Measurements from ENCODE around the gene CNTN5. TPM values are rescaled to one million over a fixed set of nuclear protein-coding genes. Genes with fewer than 3 reads are reported as not detected.

CNTN5 gene
- total and polyA plus RNA-seq, 2 donors (not counting 1 experiment from before 2014, with no cell fraction given) = not detected

DNA sequence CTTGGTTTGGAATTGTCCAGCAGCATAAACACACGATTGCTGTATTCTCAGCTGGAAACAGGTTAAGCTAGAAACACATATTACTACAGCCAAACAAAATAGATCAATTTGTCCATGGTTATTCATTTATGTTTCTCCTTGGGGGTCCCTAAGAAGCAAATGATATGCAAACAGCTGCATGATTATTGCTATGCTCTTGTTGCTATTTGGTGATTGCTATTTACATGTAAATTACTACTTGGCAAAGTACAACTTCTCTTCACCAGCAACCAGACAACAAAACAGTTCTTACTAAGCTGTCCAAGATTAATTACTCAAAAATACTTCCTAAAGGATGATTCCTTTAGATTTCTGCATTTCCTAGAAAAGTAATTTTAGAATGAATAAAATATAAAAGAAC lies 1098.4 kb downstream of the CNTN5 start:
- Histone ChIP-seq H3K4me1 (ENCODE audit: control insufficient read depth in 2 of 2, insufficient read depth in 2 of 2, low read length in 2 of 2) (no peaks in the 10 kb centered on the region), H3K27me3 (replicated peaks in 1 of 4; ENCODE audit: control extremely low read depth in 1 of 4, control insufficient read depth in 3 of 4, insufficient read depth in 4 of 4, low read length in 3 of 4) (no peaks in the 10 kb centered on the region), H3K9ac (ENCODE audit: low read length) (no peak overlapping the region), H2AFZ (ENCODE audit: insufficient read depth, low read depth, low read length, poor library complexity, severe bottlenecking) (no peak overlapping the region), H3K36me3 (replicated peaks in 1 of 2; ENCODE audit: control extremely low read depth in 1 of 2, control insufficient read depth in 1 of 2, extremely low read depth in 1 of 2, insufficient read depth in 2 of 2, low read length in 1 of 2) (no peaks in the 10 kb centered on the region), H3K4me3 (ENCODE audit: control extremely low read depth in 1 of 5, extremely low read depth in 1 of 5, insufficient read depth in 1 of 5, low read depth in 2 of 5, low read length in 4 of 5) (no peak overlapping the region), H3K4me2 (replicated peaks; ENCODE audit: low read depth, low read length, poor library complexity, severe bottlenecking) (no peak overlapping the region), H3K9me3 (ENCODE audit: control extremely low read depth in 1 of 3, control insufficient read depth in 2 of 3, insufficient read depth in 1 of 3, low read length in 2 of 3) (no peaks in the 10 kb centered on the region), H3K27ac (ENCODE audit: low read length in 2 of 2) (no peak overlapping the region), H3K79me2 (ENCODE audit: control insufficient read depth, insufficient read depth, low read length) (no peaks in the 10 kb centered on the region), H4K20me1 (ENCODE audit: control insufficient read depth, insufficient read depth, low read length, poor library complexity, severe bottlenecking) (no peaks in the 10 kb centered on the region)
- Mint-ChIP-seq H3K4me3 (no peak overlapping the region), H3K27ac (no peak overlapping the region), H3K4me1 (no peaks in the 10 kb centered on the region), H3K27me3 (no peaks in the 10 kb centered on the region), H3K9me3 (ENCODE audit: insufficient read depth) (peaks cover 7% of the 10 kb centered on the region)
- ATAC-seq (ENCODE audit: low read depth) = no peak
- CTCF ChIA-PET = no interaction called here
- intact Hi-C loops (cut with micrococcal nuclease) = no loop called here
- no peak for DNase-seq
- POLR2A ChIA-PET = no interaction called here
- WGBS (ENCODE audit: insufficient coverage) = no CpG with 5 or more reads among the region's 1 CpG
- TF ChIP-seq EZH2 (IDR thresholded peaks at IDR 0.05; ENCODE audit: borderline replicate concordance, insufficient read depth, low read depth, low read length, poor library complexity, severe bottlenecking) = no peak

DNA sequence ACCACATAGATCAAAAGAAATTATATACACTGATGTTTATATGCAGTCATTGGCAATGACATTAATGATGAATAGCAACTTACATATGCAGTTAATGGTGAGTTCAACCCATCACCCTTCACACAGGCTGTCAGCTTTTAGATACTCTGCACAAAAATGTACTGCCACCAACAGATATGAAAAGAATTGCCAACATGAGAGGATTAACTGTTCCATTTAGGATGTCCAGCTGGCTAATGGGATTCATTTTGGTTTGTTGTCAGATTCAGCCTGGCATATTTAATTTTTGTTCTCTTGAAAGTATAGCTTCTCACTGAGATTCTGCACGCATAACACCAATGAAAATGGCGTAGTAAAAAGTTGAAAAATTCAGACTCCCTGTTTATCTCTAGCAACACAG lies 1112.4 kb downstream of the CNTN5 start:
- no peak overlapping the region for H3K4me2 ChIP-seq (replicated peaks; ENCODE audit: low read depth, low read length, poor library complexity, severe bottlenecking)
- H3K27ac ChIP-seq (ENCODE audit: low read length in 2 of 2) = no peak overlapping the region
- no peaks in the 10 kb centered on the region for H3K27me3 ChIP-seq (replicated peaks in 1 of 4; ENCODE audit: control extremely low read depth in 1 of 4, control insufficient read depth in 3 of 4, insufficient read depth in 4 of 4, low read length in 3 of 4)
- no peak overlapping the region for H3K4me3 Mint-ChIP-seq
- no peaks in the 10 kb centered on the region for H3K9me3 ChIP-seq (ENCODE audit: control extremely low read depth in 1 of 3, control insufficient read depth in 2 of 3, insufficient read depth in 1 of 3, low read length in 2 of 3)
- intact Hi-C loops (cut with micrococcal nuclease) = no loop called here
- H2AFZ ChIP-seq (ENCODE audit: insufficient read depth, low read depth, low read length, poor library complexity, severe bottlenecking) = no peak overlapping the region
- H3K9me3 Mint-ChIP-seq (ENCODE audit: insufficient read depth) = no peaks in the 10 kb centered on the region
- no peaks in the 10 kb centered on the region for H4K20me1 ChIP-seq (ENCODE audit: control insufficient read depth, insufficient read depth, low read length, poor library complexity, severe bottlenecking)
- H3K27me3 Mint-ChIP-seq = no peaks in the 10 kb centered on the region
- no peaks in the 10 kb centered on the region for H3K4me1 ChIP-seq (ENCODE audit: control insufficient read depth in 2 of 2, insufficient read depth in 2 of 2, low read length in 2 of 2)
- CTCF ChIA-PET = no interaction called here
- POLR2A ChIA-PET = no interaction called here
- H3K79me2 ChIP-seq (ENCODE audit: control insufficient read depth, insufficient read depth, low read length) = no peaks in the 10 kb centered on the region
- no peak overlapping the region for H3K4me3 ChIP-seq (ENCODE audit: control extremely low read depth in 1 of 5, extremely low read depth in 1 of 5, insufficient read depth in 1 of 5, low read depth in 2 of 5, low read length in 4 of 5)
- WGBS (ENCODE audit: insufficient coverage) = no CpG with 5 or more reads among the region's 2 CpGs
- ATAC-seq (ENCODE audit: low read depth) (no peak), DNase-seq (no peak)
- H3K4me1 Mint-ChIP-seq = no peaks in the 10 kb centered on the region
- TF ChIP-seq, protein P1, sequence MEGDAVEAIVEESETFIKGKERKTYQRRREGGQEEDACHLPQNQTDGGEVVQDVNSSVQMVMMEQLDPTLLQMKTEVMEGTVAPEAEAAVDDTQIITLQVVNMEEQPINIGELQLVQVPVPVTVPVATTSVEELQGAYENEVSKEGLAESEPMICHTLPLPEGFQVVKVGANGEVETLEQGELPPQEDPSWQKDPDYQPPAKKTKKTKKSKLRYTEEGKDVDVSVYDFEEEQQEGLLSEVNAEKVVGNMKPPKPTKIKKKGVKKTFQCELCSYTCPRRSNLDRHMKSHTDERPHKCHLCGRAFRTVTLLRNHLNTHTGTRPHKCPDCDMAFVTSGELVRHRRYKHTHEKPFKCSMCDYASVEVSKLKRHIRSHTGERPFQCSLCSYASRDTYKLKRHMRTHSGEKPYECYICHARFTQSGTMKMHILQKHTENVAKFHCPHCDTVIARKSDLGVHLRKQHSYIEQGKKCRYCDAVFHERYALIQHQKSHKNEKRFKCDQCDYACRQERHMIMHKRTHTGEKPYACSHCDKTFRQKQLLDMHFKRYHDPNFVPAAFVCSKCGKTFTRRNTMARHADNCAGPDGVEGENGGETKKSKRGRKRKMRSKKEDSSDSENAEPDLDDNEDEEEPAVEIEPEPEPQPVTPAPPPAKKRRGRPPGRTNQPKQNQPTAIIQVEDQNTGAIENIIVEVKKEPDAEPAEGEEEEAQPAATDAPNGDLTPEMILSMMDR (IDR thresholded peaks at IDR 0.05) = no peak
- TF ChIP-seq EZH2 (IDR thresholded peaks at IDR 0.05; ENCODE audit: borderline replicate concordance, insufficient read depth, low read depth, low read length, poor library complexity, severe bottlenecking) = no peak
- H3K36me3 ChIP-seq (replicated peaks in 1 of 2; ENCODE audit: control extremely low read depth in 1 of 2, control insufficient read depth in 1 of 2, extremely low read depth in 1 of 2, insufficient read depth in 2 of 2, low read length in 1 of 2) = no peaks in the 10 kb centered on the region
- H3K27ac Mint-ChIP-seq = no peak overlapping the region
- H3K9ac ChIP-seq (ENCODE audit: low read length) = no peak overlapping the region

All from B cell (primary cell).